ENCODE data around the gene DUOX2. TPM values are rescaled to one million over a fixed set of nuclear protein-coding genes. Genes with fewer than 3 reads are reported as not detected.
"Not testable (repeated sequence)": the region's sequence is repeated elsewhere in the genome, so short reads cannot be mapped to it uniquely, and the experiment has no call there.

The DUOX2 gene
- polyA plus RNA-seq, 4 donors: 0.04 to 0.08 TPM; not detected in 2

- not testable (repeated sequence) for DNase-seq (ENCODE audit: low read depth in 4 of 4, low spot score in 3 of 4)
Measured at GRCh38 chr15:45077391-45077790, 36.6 kb downstream of the DUOX2 start.

- DNase-seq (ENCODE audit: low read depth in 4 of 4, low spot score in 3 of 4): not testable (repeated sequence)
Measured at GRCh38 chr15:45075440-45076320, 38.3 kb downstream of the DUOX2 start.

- not testable (repeated sequence) for DNase-seq (ENCODE audit: low read depth in 4 of 4, low spot score in 3 of 4)
Measured at GRCh38 chr15:45073602-45074001, 40.4 kb downstream of the DUOX2 start.

- not testable (repeated sequence) for DNase-seq (ENCODE audit: low read depth in 4 of 4, low spot score in 3 of 4)
Measured at GRCh38 chr15:45069942-45070360, 44.0 kb downstream of the DUOX2 start.

- DNase-seq (ENCODE audit: low read depth in 4 of 4, low spot score in 3 of 4): no peak
Measured at GRCh38 chr15:45064386-45064785, 49.6 kb downstream of the DUOX2 start.

- DNase-seq (ENCODE audit: low read depth in 4 of 4, low spot score in 3 of 4): not testable (repeated sequence)
Measured at GRCh38 chr15:45062301-45062700, 51.7 kb downstream of the DUOX2 start.

GRCh38 chr15:45058690-45059675, 55.0 kb downstream of the DUOX2 start:
- DNase-seq (ENCODE audit: low read depth in 4 of 4, low spot score in 3 of 4): not testable (repeated sequence)

GRCh38 chr15:45052676-45053075, 61.3 kb downstream of the DUOX2 start:
- DNase-seq (ENCODE audit: low read depth in 4 of 4, low spot score in 3 of 4): not testable (repeated sequence)

GRCh38 chr15:45050587-45050986, 63.4 kb downstream of the DUOX2 start:
- no peak for DNase-seq (ENCODE audit: low read depth in 4 of 4, low spot score in 3 of 4)

GRCh38 chr15:45048794-45049631, 65.0 kb downstream of the DUOX2 start:
- no peak for DNase-seq (ENCODE audit: low read depth in 4 of 4, low spot score in 3 of 4)

GRCh38 chr15:45048449-45048793, 65.6 kb downstream of the DUOX2 start:
- DNase-seq (ENCODE audit: low read depth in 4 of 4, low spot score in 3 of 4): not testable (repeated sequence)

- not testable (repeated sequence) for DNase-seq (ENCODE audit: low read depth in 4 of 4, low spot score in 3 of 4)
Measured at GRCh38 chr15:45044270-45044669, 69.7 kb downstream of the DUOX2 start.

GRCh38 chr15:45042859-45043258, 71.1 kb downstream of the DUOX2 start:
- not testable (repeated sequence) for DNase-seq (ENCODE audit: low read depth in 4 of 4, low spot score in 3 of 4)

Other genes starting within 250 kb of the DUOX2 start
- gene TERB2, start 157.5 kb downstream of the DUOX2 start, polyA plus RNA-seq (ENCODE audit: insufficient read length in 4 of 4): not detected
- 10 to 100 TPM; 22.1 to 47.5 (median 33.8) TPM for gene SORD, start 91.0 kb downstream of the DUOX2 start, polyA plus RNA-seq (ENCODE audit: insufficient read length in 4 of 4)
- gene DUOXA2, start 154 bp upstream of the DUOX2 start, polyA plus RNA-seq (ENCODE audit: insufficient read length in 4 of 4): not detected
- gene DUOXA1, start 15.7 kb upstream of the DUOX2 start, polyA plus RNA-seq (ENCODE audit: insufficient read length in 4 of 4): under 1 TPM; 0.17 to 0.57 (median 0.37) TPM
- gene DUOX1, start 15.8 kb upstream of the DUOX2 start, polyA plus RNA-seq (ENCODE audit: insufficient read length in 4 of 4): 1 to 10 TPM; 2.2 to 2.9 (median 2.5) TPM
- gene SHF, start 73.8 kb upstream of the DUOX2 start, polyA plus RNA-seq (ENCODE audit: insufficient read length in 4 of 4): 10 to 100 TPM; 14.7 to 21.6 (median 16.3) TPM
- under 1 TPM; 0.20 to 0.46 (median 0.41) TPM for gene SLC28A2, start 138.1 kb upstream of the DUOX2 start, polyA plus RNA-seq (ENCODE audit: insufficient read length in 4 of 4)